ENCODE data around the gene SHLD1.

SHLD1 gene

DNA sequence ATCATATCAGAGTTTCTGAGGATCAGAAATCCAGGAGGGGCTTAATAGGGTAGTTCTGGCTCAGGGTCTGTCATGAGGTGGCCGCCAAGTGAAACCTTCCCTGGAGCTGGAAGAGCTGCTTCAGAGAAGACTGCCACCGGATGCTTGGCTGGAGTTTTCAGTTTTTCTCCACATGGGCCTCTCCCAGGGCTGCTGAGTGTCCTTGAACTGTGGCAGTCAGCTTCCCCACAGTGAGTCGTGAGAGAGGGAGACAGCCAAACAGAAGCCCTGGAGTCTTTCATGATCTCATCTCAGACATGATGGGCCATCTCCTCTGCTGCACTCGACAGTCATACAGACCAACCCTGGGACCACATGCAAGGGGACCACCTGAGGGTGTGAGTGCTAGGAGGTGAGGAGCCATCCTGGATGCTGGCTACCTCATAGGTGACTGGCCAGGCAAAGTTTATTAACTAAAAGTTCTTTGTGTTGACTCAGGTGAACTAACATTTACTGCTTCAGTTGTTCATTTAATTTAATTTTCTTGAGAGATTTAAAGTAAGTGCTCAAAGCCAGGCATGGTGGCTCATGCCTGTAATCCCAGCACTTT lies 71.5 kb downstream of the SHLD1 start:
- Histone ChIP-seq H3K4me3 (ENCODE audit: low read depth, low read length) (no peak overlapping the region), H3K9me3 (ENCODE audit: severe bottlenecking) (no peaks in the 10 kb centered on the region), H3K36me3 (no peaks in the 10 kb centered on the region), H3K27me3 (ENCODE audit: insufficient read depth, low read depth, severe bottlenecking) (no peaks in the 10 kb centered on the region), H3K27ac (no peak overlapping the region)
- DNase-seq: no peak
- TF ChIP-seq, protein P1, sequence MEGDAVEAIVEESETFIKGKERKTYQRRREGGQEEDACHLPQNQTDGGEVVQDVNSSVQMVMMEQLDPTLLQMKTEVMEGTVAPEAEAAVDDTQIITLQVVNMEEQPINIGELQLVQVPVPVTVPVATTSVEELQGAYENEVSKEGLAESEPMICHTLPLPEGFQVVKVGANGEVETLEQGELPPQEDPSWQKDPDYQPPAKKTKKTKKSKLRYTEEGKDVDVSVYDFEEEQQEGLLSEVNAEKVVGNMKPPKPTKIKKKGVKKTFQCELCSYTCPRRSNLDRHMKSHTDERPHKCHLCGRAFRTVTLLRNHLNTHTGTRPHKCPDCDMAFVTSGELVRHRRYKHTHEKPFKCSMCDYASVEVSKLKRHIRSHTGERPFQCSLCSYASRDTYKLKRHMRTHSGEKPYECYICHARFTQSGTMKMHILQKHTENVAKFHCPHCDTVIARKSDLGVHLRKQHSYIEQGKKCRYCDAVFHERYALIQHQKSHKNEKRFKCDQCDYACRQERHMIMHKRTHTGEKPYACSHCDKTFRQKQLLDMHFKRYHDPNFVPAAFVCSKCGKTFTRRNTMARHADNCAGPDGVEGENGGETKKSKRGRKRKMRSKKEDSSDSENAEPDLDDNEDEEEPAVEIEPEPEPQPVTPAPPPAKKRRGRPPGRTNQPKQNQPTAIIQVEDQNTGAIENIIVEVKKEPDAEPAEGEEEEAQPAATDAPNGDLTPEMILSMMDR (IDR thresholded peaks at IDR 0.05; ENCODE audit: low read depth, low read length): no peak

DNA sequence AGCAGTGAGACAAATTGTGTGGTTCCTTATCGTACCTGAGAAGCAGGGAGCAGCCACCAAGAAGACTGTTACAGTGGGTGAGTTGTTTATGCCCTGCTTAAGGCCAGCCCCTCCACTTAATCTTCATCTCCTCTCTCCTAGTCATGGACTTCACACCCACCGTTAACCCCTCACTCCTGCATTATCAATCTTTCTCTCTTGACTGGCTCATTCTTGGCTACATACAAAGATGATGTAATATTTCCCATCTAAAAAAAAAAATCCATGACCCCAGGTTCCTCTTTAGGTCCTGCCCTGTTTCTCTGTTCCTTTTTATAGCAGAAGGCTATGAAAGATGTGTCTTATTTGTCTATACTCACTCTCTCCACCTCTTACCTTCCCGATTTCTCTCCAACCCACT lies 72.4 kb downstream of the SHLD1 start:
- Histone ChIP-seq H3K27me3 (ENCODE audit: insufficient read depth, low read depth, severe bottlenecking) (no peaks in the 10 kb centered on the region), H3K27ac (no peak overlapping the region), H3K4me3 (ENCODE audit: low read depth, low read length) (no peak overlapping the region), H3K36me3 (no peaks in the 10 kb centered on the region), H3K9me3 (ENCODE audit: severe bottlenecking) (no peaks in the 10 kb centered on the region)
- TF ChIP-seq, protein P1 (IDR thresholded peaks at IDR 0.05; ENCODE audit: low read depth, low read length): no peak
- no peak for DNase-seq

DNA sequence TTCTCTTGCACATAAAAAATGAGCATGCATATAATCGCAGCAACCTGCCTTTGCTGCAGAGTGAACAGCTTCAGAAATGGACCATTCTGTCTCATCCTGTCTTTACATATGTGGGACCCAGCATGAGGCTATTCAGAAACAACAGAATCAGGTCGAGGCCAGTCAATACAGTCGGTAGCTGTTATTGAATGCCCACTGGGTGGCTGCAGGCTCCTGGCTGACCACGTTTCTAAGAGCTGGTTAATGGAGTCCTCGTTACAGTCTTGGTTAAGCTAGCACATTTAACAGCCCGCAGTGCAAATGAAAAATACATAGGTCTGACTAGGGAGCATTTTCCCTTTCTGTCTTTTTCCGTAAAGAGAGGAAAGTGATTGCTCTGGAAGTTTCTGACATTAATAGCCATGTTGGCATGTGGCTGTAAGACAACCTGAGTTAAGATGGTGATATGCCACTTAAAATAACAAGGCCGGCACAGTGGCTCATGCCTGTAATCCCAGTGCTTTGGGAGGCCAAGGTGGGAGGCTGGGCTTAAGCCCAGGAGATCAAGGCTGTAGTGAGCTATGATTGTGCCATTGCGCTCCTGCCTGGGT lies 75.0 kb downstream of the SHLD1 start:
- DNase-seq: peak; percentile 34
- Histone ChIP-seq H3K36me3 (no peaks in the 10 kb centered on the region), H3K4me3 (ENCODE audit: low read depth, low read length) (no peak overlapping the region), H3K27me3 (ENCODE audit: insufficient read depth, low read depth, severe bottlenecking) (no peaks in the 10 kb centered on the region), H3K27ac (no peak overlapping the region), H3K9me3 (ENCODE audit: severe bottlenecking) (no peaks in the 10 kb centered on the region)
- TF ChIP-seq, protein P1 (IDR thresholded peaks at IDR 0.05; ENCODE audit: low read depth, low read length): peak; percentile 15; the same call in 1 of the 2 replicates

DNA sequence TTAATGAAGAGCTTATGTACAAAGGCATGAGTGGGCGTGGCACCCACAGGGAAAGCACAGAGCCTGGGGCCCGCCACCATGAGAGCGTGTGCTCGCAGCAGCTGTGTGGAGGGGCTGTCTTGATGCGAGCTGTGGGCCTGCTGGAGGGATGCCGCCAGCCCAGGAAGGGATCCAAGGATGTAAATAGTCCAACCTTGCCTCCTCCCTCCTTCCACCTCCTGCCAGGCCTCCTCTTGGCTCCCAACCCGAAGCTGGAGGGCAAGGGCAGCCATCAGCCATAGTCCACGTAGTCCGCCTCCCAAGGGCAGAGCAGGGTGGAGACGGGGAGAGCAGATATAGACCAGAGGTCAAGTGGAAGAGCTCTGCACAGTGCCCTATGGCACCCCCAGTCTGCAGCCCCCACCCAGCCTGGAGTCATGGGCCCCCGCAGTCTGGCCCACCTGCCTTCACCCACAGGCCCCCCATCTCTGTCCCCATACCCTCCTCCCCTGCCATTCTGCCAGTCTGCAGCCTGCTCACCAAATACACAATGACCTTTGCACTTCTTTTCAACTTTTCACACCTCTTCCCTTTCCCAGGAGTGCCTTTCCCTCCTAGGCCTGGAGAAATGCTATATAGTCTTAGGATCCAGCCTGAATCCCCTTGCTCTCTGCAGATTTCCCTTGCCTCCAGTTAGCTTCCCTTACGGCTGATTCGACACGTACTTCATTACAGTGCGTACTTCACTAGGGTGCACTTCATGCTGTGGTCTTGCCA lies 77.1 kb downstream of the SHLD1 start:
- no peaks in the 10 kb centered on the region for H3K9me3 ChIP-seq (ENCODE audit: severe bottlenecking)
- H3K36me3 ChIP-seq: no peaks in the 10 kb centered on the region
- no peak overlapping the region for H3K27ac ChIP-seq
- no peaks in the 10 kb centered on the region for H3K27me3 ChIP-seq (ENCODE audit: insufficient read depth, low read depth, severe bottlenecking)
- no peak overlapping the region for H3K4me3 ChIP-seq (ENCODE audit: low read depth, low read length)
- DNase-seq: no peak
- TF ChIP-seq, protein P1 (IDR thresholded peaks at IDR 0.05; ENCODE audit: low read depth, low read length): no peak

DNA sequence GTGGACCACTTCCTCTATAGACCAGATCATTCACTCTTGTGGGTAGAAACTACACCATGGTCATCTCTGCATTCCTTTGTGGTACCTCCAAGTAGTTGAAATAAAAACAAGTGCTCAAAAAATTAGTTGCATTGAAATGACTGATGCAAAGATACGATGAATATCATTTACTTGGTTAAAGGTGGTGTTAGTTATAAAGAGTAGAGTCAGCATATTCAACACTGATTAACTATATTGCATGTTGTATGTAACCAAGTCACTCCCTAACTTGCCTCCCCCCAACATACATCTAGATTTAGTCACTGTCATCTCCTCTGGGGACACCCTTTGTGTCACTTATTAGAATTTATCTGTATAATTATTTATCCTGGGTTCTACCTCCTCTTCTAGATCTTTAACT lies 77.7 kb downstream of the SHLD1 start:
- TF ChIP-seq, protein P1 (IDR thresholded peaks at IDR 0.05; ENCODE audit: low read depth, low read length): no peak
- H3K27ac ChIP-seq: no peak overlapping the region
- no peak overlapping the region for H3K4me3 ChIP-seq (ENCODE audit: low read depth, low read length)
- DNase-seq: no peak
- H3K27me3 ChIP-seq (ENCODE audit: insufficient read depth, low read depth, severe bottlenecking): no peaks in the 10 kb centered on the region
- H3K36me3 ChIP-seq: no peaks in the 10 kb centered on the region
- H3K9me3 ChIP-seq (ENCODE audit: severe bottlenecking): no peaks in the 10 kb centered on the region

Measured in WERI-Rb-1 (cell line).